T-helper 17 cell (primary cell): ENCODE data around the gene ZSWIM6. TPM values are rescaled to one million over a fixed set of nuclear protein-coding genes. Genes with fewer than 3 reads are reported as not detected.

Experiments
- ATAC-seq: fragments of 150-1000 bp; cut with Tn5 transposase; 2 replicates; pipeline ENCODE4 v1.10.0; 2021; ENCODE audit warnings: mild to moderate bottlenecking, moderate library complexity
- DNase-seq, 3 donors: peaks; one replicate each; pipeline versions ENCODE4 v3.0.0 to v3.0.0-alpha.2; 2020 to 2021
- H3K9me3 ChIP-seq: one replicate; pipeline ENCODE4 v1.7.0; 2013; ENCODE audit warnings: low read length, mild to moderate bottlenecking; ENCODE audit not compliant: control insufficient read depth, poor library complexity, severe bottlenecking
- H3K27ac Mint-ChIP-seq: one replicate; pipeline ENCODE4 v1.8.0; 2022; ENCODE audit warnings: mild to moderate bottlenecking, moderate library complexity, mixed read lengths
- H3K27me3 Mint-ChIP-seq: one replicate; pipeline ENCODE4 v1.8.0; 2022; ENCODE audit warnings: mixed read lengths
- H3K36me3 Mint-ChIP-seq: one replicate; pipeline ENCODE4 v1.8.0; 2022; ENCODE audit warnings: low read depth, mixed read lengths
- H3K4me1 Mint-ChIP-seq: one replicate; pipeline ENCODE4 v1.8.0; 2022; ENCODE audit warnings: mild to moderate bottlenecking, mixed read lengths
- H3K4me3 Mint-ChIP-seq: one replicate; pipeline ENCODE4 v1.8.0; 2022; ENCODE audit warnings: mild to moderate bottlenecking, moderate library complexity, mixed read lengths
- total RNA-seq, 4 donors: library from RNA in 2 of 4; stranded (reverse) in 2 of 4; gene quantifications; one replicate each; pipeline ENCODE4 v1.2.3 and lab custom pipeline; 2022 to 2026

Gene ZSWIM6
- total RNA-seq, 2 donors from 2014 or later, result 6.5 to 8.7 TPM

DNA sequence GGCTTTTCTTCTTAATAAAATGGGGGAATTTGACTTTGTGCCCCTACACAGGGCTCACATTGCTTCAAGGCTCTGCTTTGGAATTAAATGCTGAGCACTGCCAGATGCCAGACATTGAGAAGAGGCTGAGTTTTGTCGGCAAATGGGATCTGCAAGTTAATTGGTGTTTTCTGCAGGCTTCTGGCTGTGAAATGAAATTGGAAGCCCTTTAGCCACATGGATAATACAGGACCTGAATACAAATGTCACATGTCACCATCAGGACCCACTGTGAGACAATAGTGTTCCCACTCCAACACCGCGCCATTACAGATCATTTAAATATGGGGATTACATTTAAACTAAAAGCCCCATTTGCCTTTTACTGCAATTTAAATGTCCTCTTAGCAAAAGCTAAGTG, 164.4 kb downstream of the ZSWIM6 start:
- no peaks in the 10 kb centered on the region for H3K9me3 ChIP-seq
- Mint-ChIP-seq H3K27me3 (no peaks in the 10 kb centered on the region), H3K4me3 (no peak overlapping the region), H3K36me3 (peaks cover 4% of the 10 kb centered on the region), H3K4me1 (peaks cover 4% of the 10 kb centered on the region), H3K27ac (no peak overlapping the region)
- DNase-seq (no peak), ATAC-seq (no peak)

DNA sequence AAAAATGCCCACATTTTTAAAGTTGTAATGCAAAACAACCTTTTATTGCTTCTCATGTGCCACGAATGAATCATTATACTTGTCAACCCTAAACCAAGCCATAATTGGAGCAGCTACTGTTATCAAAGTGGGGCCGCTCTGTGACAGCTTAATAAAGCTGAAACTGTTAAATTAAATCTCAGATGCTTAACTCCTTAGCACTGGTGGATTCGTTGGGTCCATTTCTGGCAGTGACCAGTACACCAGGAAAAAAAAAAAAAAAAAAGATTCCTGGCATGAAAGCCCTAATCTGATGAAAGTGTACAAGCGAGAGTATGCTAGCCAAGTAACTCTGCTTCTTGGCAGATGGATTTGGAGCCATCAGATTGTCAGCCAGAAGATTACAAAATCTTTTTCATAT, 164.8 kb downstream of the ZSWIM6 start:
- DNase-seq, result no peak
- Mint-ChIP-seq H3K27me3 (no peaks in the 10 kb centered on the region), H3K4me3 (no peak overlapping the region), H3K36me3 (peaks cover 4% of the 10 kb centered on the region), H3K27ac (no peak overlapping the region), H3K4me1 (peaks cover 4% of the 10 kb centered on the region)
- no peak for ATAC-seq
- no peaks in the 10 kb centered on the region for H3K9me3 ChIP-seq

DNA sequence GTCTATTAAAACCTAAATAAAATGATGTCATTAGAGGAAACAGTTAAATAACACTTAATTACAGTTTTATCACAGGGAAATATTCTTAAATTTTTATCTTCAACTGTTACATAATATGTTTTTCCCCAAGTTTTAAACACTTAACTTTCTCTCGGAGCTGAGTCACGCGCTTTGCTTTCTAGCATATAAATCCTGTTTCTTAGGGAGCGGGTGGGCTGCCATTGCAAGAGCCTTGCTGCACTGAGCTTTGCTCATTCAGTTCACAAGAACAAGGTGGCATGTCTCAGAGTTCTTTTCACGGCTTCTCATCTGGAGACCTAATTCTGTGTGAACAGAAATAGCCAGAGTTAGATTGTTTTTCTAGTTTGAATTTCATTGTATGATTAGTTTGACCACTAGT, 166.1 kb downstream of the ZSWIM6 start:
- H3K4me3 Mint-ChIP-seq, result no peak overlapping the region
- ATAC-seq (no peak), DNase-seq (no peak)
- H3K27me3 Mint-ChIP-seq, result no peaks in the 10 kb centered on the region
- H3K27ac Mint-ChIP-seq, result no peak overlapping the region
- no peaks in the 10 kb centered on the region for H3K9me3 ChIP-seq
- H3K4me1 Mint-ChIP-seq, result peaks cover 4% of the 10 kb centered on the region
- peaks cover 4% of the 10 kb centered on the region for H3K36me3 Mint-ChIP-seq

DNA sequence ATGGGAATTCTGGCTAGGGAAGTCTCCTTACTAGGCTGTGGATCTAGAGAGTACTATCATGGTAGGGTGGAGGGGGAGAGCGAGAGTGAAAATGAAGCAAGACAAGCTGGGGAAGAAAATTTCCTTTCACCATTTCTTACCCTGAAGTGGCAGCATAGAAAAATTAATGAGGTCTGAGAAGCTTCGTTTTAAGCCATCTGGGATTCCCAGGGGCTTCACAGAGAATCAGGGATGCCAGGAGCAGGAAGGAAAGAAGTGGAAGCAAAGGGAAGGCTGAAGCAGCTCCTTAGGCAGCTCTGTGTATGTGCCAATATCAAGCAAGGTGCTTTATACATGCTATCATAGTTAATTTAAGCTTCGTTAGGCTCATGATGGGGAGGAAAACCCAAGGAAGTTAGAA, 169.9 kb downstream of the ZSWIM6 start:
- Mint-ChIP-seq H3K4me1 (peaks cover 6% of the 10 kb centered on the region), H3K36me3 (peaks cover 2% of the 10 kb centered on the region), H3K27ac (no peak overlapping the region), H3K4me3 (no peak overlapping the region), H3K27me3 (no peaks in the 10 kb centered on the region)
- no peaks in the 10 kb centered on the region for H3K9me3 ChIP-seq
- ATAC-seq (no peak), DNase-seq (no peak)

DNA sequence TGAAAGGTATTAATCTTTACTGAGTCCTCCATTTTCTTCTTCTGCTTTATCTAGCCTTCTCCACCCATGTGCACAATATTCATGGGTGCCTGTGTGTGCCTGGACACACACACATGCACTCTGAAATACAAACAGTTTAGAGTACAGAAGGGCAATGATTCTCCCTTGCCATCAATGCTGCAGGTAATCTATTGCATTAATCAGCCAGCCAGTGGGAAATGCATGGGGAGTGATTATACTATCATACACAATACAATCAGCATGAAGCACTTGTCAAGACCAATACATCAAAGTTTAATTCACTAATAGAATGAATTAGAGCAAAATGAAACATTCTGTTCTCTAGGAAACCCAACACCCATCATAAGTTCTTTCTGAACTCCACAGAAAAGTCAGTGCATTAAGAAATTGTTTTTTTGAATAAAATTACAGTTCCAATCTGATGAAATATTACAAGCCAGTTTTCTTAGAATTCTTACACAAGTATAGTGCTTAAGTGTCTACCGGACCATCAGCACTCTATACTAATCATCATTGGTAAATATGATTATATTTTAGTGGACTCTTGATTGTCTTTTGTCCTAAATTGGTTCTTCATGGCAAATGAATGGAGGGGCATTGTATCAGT, 172.2 kb downstream of the ZSWIM6 start:
- Mint-ChIP-seq H3K4me3 (no peak overlapping the region), H3K4me1 (peaks cover 5% of the 10 kb centered on the region), H3K27ac (no peak overlapping the region), H3K36me3 (peaks cover 4% of the 10 kb centered on the region), H3K27me3 (no peaks in the 10 kb centered on the region)
- ATAC-seq (no peak), DNase-seq (no peak)
- H3K9me3 ChIP-seq, result no peaks in the 10 kb centered on the region

DNA sequence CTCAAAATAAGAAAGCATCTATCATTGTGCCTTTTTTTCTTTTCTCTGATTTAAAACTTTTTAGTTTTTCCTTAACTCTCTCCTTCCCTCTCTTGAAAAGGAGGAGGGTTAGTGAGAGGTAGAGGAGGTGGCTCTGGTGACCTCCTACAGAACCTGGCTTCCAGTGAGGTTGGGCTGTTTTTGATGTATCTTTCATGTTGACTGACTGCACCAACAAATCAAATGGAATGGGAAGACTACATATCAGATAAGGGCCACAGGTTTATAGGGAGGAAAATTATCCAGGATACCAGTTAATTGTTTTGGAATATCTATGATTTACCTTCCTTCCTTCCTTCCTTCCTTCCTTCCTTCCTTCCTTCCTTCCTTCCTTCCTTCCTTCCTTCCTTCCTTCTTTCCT, 173.2 kb downstream of the ZSWIM6 start:
- ATAC-seq (no peak), DNase-seq (no peak)
- H3K4me3 Mint-ChIP-seq, result no peak overlapping the region
- peaks cover 5% of the 10 kb centered on the region for H3K36me3 Mint-ChIP-seq
- H3K27me3 Mint-ChIP-seq, result no peaks in the 10 kb centered on the region
- peaks cover 2% of the 10 kb centered on the region for H3K4me1 Mint-ChIP-seq
- no peak overlapping the region for H3K27ac Mint-ChIP-seq
- H3K9me3 ChIP-seq, result no peaks in the 10 kb centered on the region

DNA sequence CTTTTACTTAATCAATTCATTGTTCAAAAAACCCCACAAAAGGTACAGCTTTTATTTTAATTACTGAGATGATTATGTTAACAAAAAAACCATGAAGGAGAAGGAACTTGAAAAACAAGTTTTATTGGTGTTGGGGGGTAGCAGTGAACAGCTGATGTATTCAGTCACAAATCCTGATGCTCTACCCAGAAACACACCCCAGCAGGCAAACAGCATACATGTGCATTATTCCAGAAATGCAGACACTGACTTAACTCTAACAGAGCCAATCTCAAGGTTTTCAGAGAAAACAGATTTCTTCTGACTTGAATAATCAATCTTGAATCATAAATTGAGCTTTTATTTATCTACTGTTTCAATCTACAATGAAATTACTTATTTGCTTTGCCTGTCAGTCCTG, 175.2 kb downstream of the ZSWIM6 start:
- ATAC-seq (no peak), DNase-seq (no peak)
- H3K27ac Mint-ChIP-seq, result no peak overlapping the region
- H3K9me3 ChIP-seq, result peaks cover 2% of the 10 kb centered on the region
- no peaks in the 10 kb centered on the region for H3K27me3 Mint-ChIP-seq
- no peak overlapping the region for H3K4me3 Mint-ChIP-seq
- peaks cover 5% of the 10 kb centered on the region for H3K36me3 Mint-ChIP-seq
- H3K4me1 Mint-ChIP-seq, result peaks cover 2% of the 10 kb centered on the region

DNA sequence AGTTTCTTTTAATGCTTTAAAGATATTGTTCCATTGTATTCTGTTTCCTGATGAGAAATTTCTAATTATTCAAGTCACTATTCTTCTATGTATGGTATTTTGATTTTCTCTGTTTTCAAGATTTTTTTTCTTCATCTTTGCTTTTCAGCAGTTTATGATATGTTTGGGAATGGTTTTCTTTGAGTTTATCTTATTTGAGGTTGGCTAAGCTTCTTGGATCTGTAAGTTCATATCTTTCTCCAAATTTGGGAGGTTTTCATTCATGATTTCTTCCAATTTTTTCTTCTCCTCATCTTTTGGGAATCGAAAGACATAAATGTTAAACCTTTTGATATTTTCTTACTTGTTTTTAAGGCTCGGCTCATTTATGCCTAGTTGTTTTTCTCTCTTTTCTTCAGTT, 184.9 kb downstream of the ZSWIM6 start:
- no peak overlapping the region for H3K27ac Mint-ChIP-seq
- DNase-seq (no peak), ATAC-seq (no peak)
- H3K4me3 Mint-ChIP-seq, result no peak overlapping the region
- peaks cover 3% of the 10 kb centered on the region for H3K9me3 ChIP-seq
- H3K27me3 Mint-ChIP-seq, result no peaks in the 10 kb centered on the region
- peaks cover 4% of the 10 kb centered on the region for H3K36me3 Mint-ChIP-seq
- no peaks in the 10 kb centered on the region for H3K4me1 Mint-ChIP-seq

DNA sequence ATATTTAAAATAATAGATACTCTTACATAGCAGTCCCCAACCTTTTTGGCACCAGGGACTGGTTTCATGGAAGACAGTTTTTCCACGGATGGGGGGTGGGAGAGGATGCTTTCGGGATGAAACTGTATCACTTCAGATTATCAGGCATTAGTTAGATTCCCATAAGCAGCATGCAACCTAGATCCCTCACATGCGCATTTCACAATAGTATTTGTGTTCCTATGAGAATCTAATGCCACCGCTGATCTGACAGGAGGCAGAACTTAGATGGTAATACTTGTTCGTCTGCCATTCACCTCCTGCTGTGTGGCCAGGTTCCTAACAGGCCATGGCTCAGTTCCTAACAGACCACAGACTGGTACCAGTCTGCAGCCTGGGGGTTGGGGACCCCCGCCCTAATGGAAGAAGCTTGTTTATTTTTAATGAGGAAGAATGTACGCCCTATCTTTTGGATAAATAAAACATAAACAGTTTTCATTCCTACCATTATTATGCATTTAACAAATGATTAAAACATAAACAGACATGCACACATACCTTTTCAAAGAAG, 187.7 kb downstream of the ZSWIM6 start:
- Mint-ChIP-seq H3K36me3 (peaks cover 6% of the 10 kb centered on the region), H3K4me3 (no peak overlapping the region), H3K4me1 (no peaks in the 10 kb centered on the region), H3K27me3 (no peaks in the 10 kb centered on the region), H3K27ac (no peak overlapping the region)
- no peak for ATAC-seq
- no peak for DNase-seq
- H3K9me3 ChIP-seq, result no peaks in the 10 kb centered on the region

DNA sequence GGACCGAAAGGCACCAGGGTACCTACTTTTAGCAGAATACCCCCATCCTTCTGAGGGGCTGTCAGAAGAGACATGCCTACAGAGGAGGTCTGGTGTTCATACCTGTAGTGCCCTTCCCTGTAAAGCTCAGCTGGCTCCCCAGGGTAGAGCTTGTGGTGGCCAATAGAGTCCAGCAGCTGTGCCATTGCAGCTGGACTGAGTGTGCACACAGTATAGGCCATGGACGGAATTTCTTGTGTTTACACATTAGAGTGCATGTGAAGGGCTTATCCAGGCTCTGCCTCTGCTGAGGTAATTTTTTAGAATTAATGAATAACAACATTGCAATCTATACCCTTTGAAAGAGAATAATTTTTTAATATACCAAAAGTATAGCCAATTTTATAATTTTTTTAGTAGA, 191.0 kb downstream of the ZSWIM6 start:
- ATAC-seq (no peak), DNase-seq (no peak)
- Mint-ChIP-seq H3K4me1 (no peaks in the 10 kb centered on the region), H3K36me3 (peaks cover 9% of the 10 kb centered on the region), H3K4me3 (no peak overlapping the region), H3K27ac (no peak overlapping the region), H3K27me3 (no peaks in the 10 kb centered on the region)
- no peaks in the 10 kb centered on the region for H3K9me3 ChIP-seq

DNA sequence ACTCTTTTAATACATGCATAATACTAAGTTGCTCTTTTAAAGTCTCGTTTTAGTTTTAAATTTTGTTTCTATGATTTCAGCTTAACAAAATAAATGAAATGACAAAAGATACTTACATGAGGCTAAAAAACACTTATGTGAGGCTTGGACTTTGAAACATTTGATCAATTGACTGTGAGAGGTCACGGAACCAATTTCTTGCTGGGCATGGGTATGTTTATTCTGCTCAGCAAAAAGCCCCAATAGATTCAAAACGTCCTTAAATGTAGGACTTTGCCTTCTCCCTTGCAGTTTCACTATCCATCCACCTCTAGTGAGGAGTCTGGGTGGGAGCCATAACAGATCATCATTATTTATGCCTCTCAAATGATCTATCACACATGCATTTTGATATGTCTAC, 191.9 kb downstream of the ZSWIM6 start:
- Mint-ChIP-seq H3K36me3 (peaks cover 9% of the 10 kb centered on the region), H3K4me3 (no peak overlapping the region)

DNA sequence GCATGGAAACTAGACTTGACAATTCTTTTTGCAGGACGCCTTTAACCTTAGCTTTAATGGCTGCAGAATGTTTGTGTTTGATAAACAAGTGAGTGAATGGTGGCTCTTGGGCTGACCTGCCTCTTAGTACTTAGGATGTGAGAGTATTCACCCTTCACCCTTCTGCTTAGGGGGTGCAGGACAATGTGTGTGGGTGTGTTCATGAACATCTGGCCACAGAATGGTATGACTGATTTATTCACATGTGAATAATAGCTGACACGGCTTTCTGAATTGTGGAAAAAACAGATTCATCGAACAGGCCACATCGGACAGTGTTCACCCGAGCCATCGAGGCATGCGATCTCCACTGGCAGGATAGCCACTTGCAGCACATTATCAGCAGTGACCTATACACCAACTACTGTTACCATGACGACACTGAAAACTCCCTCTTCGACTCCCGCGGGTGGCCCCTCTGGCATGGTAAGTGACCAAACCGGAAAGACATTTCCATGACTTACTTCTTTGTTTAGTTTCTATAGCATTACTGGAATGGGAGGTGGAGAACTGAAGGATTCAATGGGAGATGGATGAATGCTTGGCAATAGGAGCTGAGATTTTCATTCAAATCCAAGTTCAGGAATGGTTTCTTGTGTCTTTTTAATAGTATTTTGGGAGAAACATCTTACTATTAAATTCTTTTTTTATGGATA, 193.6 kb downstream of the ZSWIM6 start:
- Mint-ChIP-seq H3K36me3 (peaks cover 9% of the 10 kb centered on the region), H3K4me1 (no peaks in the 10 kb centered on the region), H3K4me3 (no peak overlapping the region), H3K27ac (no peak overlapping the region), H3K27me3 (no peaks in the 10 kb centered on the region)
- ATAC-seq, result no peak
- DNase-seq, result no peak
- H3K9me3 ChIP-seq, result no peaks in the 10 kb centered on the region

More for the DNA sequence above, 191.9 kb downstream of the ZSWIM6 start:
- ATAC-seq (no peak), DNase-seq (no peak)
- no peaks in the 10 kb centered on the region for H3K27me3 Mint-ChIP-seq
- no peak overlapping the region for H3K27ac Mint-ChIP-seq
- no peaks in the 10 kb centered on the region for H3K9me3 ChIP-seq
- no peaks in the 10 kb centered on the region for H3K4me1 Mint-ChIP-seq

DNA sequence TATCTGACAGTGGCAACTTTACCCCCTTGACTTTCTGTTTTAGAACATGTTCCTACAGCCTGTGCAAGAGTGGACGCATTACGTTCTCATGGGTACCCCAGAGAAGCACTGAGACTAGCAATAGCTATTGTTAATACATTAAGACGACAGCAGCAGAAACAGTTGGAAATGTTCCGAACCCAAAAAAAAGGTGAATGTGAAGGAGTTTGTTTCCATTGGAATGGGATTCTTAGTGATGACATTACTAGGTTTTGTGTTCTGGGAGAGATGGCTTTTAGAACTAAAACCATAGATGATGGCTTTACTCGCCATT, 194.1 kb downstream of the ZSWIM6 start:
- Mint-ChIP-seq H3K27me3 (no peaks in the 10 kb centered on the region), H3K4me1 (no peaks in the 10 kb centered on the region), H3K4me3 (no peak overlapping the region), H3K36me3 (peaks cover 9% of the 10 kb centered on the region), H3K27ac (no peak overlapping the region)
- no peaks in the 10 kb centered on the region for H3K9me3 ChIP-seq
- ATAC-seq, result no peak
- no peak for DNase-seq

DNA sequence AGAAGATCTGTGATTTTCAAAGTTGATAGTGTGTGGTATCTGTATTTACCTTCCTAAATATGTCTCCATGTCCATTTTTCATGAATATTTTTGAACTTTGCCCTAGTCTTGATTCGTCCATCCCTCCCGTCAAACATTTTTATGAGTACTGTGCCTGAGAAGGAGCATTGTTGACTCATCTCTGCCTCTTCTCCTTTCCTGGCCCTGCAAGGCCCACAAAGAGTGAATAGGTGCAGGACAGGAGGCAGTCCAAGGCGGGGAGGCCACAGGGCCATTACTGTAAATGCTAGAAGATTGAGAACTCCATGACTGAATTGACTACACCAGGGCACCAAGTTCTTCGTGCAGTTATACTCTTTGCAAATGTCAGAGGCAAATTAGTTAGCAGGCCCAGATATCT, 200.9 kb downstream of the ZSWIM6 start:
- Mint-ChIP-seq H3K36me3 (peaks cover 13% of the 10 kb centered on the region), H3K27me3 (no peaks in the 10 kb centered on the region), H3K27ac (no peak overlapping the region), H3K4me1 (peaks cover 4% of the 10 kb centered on the region), H3K4me3 (no peak overlapping the region)
- ATAC-seq, result no peak
- H3K9me3 ChIP-seq, result peaks cover 2% of the 10 kb centered on the region
- DNase-seq, result no peak
